H1 (cell line): ENCODE measurements around the gene ADAMTS9.

Experiments
- ATF3 ChIP-seq: IDR thresholded peaks from 2 replicates; pipeline ENCODE4 v1.6.1; 2011; ENCODE audit warnings: low read depth, mild to moderate bottlenecking, low read length; ENCODE audit not compliant: insufficient read depth
- EZH2 ChIP-seq: fragments of 200-600 bp; sonication (generic); IDR thresholded peaks from 2 replicates; pipeline ENCODE4 v1.7.1; 2012; ENCODE audit warnings: low read depth, mild to moderate bottlenecking, moderate library complexity, low read length, inconsistent platforms; ENCODE audit not compliant: severe bottlenecking
- GTF2F1 ChIP-seq: IDR thresholded peaks from 2 replicates; pipeline ENCODE4 v1.6.1; 2012; ENCODE audit warnings: low read depth, low read length, improper control_type of control experiment, borderline replicate concordance
- KDM1A ChIP-seq: fragments of 200-600, 300-600 bp; sonication (generic); IDR thresholded peaks from 2 replicates; pipeline ENCODE4 v1.7.1; 2016; ENCODE audit warnings: mild to moderate bottlenecking, low read length, borderline replicate concordance
- RFX5 ChIP-seq: IDR thresholded peaks from 2 replicates; pipeline ENCODE4 v1.6.1; 2011; ENCODE audit warnings: low read depth, low read length, improper control_type of control experiment, borderline replicate concordance
- RXRA ChIP-seq: IDR thresholded peaks from 2 replicates; pipeline ENCODE4 v1.6.1; 2011; ENCODE audit warnings: low read depth, mild to moderate bottlenecking, low read length, moderate library complexity; ENCODE audit not compliant: insufficient read depth
- SIX5 ChIP-seq: IDR thresholded peaks from 2 replicates; pipeline ENCODE4 v1.6.1; 2011; ENCODE audit warnings: mild to moderate bottlenecking, low read depth, low read length
- SP1 ChIP-seq: IDR thresholded peaks from 2 replicates; pipeline ENCODE4 v1.6.1; 2011; ENCODE audit warnings: low read depth, low read length
- TF ChIP-seq, protein P1 (sequence below), 3 experiments: IDR thresholded peaks; 1 replicate in 2 of 3; 2 replicates in 1 of 3; pipeline versions ENCODE4 v1.5.1 to v1.6.1; 2011; ENCODE audit warnings: low read length in 3 of 3, mild to moderate bottlenecking in 3 of 3, inconsistent platforms in 2 of 3, low read depth in 1 of 3, moderate library complexity in 1 of 3; ENCODE audit not compliant: insufficient read depth in 1 of 3; ENCODE audit errors: control extremely low read depth in 1 of 3

DNA sequence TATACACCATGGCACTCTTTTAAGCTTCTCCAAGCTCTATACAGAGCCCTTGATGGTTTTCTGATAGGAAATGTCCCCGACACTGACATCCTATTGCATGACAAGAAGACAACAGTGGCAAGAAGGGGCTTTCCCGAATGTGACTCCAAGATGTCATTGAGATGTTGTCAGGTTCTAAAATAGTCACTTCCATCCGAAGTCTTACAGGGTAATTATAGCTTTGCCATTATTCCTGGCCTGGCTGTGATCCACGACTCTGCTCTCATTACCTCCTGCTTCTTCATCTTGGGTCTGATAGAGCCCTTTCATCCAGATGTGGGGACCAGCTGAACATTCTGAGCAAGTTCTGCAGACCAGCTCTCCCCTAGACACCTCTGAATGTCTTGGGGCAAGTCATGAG lies 40.6 kb upstream of the ADAMTS9 start:
- TF ChIP-seq ATF3 (no peak), RXRA (no peak), EZH2 (no peak), KDM1A (no peak), GTF2F1 (no peak), SIX5 (no peak), RFX5 (no peak), SP1 (no peak)
- TF ChIP-seq, protein P1, sequence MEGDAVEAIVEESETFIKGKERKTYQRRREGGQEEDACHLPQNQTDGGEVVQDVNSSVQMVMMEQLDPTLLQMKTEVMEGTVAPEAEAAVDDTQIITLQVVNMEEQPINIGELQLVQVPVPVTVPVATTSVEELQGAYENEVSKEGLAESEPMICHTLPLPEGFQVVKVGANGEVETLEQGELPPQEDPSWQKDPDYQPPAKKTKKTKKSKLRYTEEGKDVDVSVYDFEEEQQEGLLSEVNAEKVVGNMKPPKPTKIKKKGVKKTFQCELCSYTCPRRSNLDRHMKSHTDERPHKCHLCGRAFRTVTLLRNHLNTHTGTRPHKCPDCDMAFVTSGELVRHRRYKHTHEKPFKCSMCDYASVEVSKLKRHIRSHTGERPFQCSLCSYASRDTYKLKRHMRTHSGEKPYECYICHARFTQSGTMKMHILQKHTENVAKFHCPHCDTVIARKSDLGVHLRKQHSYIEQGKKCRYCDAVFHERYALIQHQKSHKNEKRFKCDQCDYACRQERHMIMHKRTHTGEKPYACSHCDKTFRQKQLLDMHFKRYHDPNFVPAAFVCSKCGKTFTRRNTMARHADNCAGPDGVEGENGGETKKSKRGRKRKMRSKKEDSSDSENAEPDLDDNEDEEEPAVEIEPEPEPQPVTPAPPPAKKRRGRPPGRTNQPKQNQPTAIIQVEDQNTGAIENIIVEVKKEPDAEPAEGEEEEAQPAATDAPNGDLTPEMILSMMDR (IDR thresholded peaks at IDR 0.05; ENCODE audit: control extremely low read depth in 1 of 3, insufficient read depth in 1 of 3, low read depth in 1 of 3, low read length in 3 of 3), result no peak
